A549 (cell line): ENCODE data around the gene IRAK3.

ENCODE experiments used
- EP300 ChIP-seq, 2 experiments: fragments of >200 bp; sonication (Bioruptor Twin); formaldehyde crosslinking; IDR thresholded peaks; 2 replicates in 1 of 2; 3 replicates in 1 of 2; pipeline ENCODE4 v1.6.1; 2016 to 2017
- HOXB5 ChIP-seq: fragments of 250-450 bp; sonication (Bioruptor Pico); IDR thresholded peaks from 2 replicates; pipeline ENCODE4 v1.5.0; 2020; ENCODE audit warnings: mild to moderate bottlenecking, moderate library complexity
- POLR2A ChIP-seq: IDR thresholded peaks from 2 replicates; pipeline ENCODE4 v1.6.1; 2012; ENCODE audit warnings: mild to moderate bottlenecking, low read length
- TF ChIP-seq, protein P1 (sequence below): fragments of >200 bp; sonication (Bioruptor Twin); formaldehyde crosslinking; IDR thresholded peaks from 3 replicates; pipeline ENCODE4 v1.5.1; 2016

DNA sequence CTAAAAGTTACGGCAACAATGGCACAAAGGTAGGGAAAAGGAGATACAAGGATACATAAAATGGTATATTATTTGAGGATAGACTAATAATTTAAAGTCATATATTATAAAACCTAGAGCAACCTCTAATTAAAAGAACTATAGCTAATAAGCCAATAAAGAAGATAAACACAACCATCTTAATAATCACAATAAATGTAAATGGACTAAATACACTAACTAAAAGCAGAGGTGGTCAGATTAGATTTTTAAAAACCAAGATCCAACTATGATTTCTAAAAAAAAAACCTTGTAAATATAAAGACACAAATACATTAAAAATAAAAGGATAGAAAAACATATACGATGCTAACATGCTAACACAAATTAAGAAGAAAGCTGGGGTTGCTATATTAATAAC lies 47.7 kb upstream of the IRAK3 start:
- TF ChIP-seq, protein P1, sequence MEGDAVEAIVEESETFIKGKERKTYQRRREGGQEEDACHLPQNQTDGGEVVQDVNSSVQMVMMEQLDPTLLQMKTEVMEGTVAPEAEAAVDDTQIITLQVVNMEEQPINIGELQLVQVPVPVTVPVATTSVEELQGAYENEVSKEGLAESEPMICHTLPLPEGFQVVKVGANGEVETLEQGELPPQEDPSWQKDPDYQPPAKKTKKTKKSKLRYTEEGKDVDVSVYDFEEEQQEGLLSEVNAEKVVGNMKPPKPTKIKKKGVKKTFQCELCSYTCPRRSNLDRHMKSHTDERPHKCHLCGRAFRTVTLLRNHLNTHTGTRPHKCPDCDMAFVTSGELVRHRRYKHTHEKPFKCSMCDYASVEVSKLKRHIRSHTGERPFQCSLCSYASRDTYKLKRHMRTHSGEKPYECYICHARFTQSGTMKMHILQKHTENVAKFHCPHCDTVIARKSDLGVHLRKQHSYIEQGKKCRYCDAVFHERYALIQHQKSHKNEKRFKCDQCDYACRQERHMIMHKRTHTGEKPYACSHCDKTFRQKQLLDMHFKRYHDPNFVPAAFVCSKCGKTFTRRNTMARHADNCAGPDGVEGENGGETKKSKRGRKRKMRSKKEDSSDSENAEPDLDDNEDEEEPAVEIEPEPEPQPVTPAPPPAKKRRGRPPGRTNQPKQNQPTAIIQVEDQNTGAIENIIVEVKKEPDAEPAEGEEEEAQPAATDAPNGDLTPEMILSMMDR: no peak
- no peak for TF ChIP-seq EP300 (IDR thresholded peaks at IDR 0.05)
- no peak for TF ChIP-seq POLR2A
- no peak for TF ChIP-seq HOXB5 (CRISPR knock-in tag)
